HG02970 (cell line): Measurements from ENCODE around the gene CHODL.

Experiments used
- ATAC-seq: cut with Tn5 transposase; IDR thresholded peaks from one replicate; pipeline ENCODE4 v1.9.1; 2021; ENCODE audit warnings: mild to moderate bottlenecking, moderate library complexity, moderate number of reproducible peaks; ENCODE audit not compliant: unreplicated experiment, low FRiP score

Gene CHODL

DNA sequence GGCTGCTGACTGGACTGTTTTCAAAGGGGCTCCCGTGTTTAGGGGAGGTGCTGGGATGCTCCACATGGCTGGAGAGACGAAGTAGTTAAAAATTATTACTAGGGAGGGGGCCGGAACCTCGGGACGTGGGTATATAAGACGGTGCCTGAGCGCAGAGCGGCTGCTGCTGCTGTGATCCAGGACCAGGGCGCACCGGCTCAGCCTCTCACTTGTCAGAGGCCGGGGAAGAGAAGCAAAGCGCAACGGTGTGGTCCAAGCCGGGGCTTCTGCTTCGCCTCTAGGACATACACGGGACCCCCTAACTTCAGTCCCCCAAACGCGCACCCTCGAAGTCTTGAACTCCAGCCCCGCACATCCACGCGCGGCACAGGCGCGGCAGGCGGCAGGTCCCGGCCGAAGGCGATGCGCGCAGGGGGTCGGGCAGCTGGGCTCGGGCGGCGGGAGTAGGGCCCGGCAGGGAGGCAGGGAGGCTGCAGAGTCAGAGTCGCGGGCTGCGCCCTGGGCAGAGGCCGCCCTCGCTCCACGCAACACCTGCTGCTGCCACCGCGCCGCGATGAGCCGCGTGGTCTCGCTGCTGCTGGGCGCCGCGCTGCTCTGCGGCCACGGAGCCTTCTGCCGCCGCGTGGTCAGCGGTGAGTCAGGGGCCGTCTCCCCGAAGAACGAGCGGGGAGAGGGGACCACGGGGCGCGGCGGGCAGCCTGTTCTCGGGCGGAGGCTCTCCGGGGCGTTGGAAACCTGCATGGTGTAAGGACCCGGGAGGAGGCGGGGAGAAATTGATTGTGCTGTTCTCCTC, at the start of gene CHODL:
Gene CHODL (plus strand): TSS at position 163 of the 793 bp plus-strand sequence. CDS start 391 bp downstream, at position 554.
- ATAC-seq = no peak

GRCh38 chr21:18204931-18205330, 39.7 kb upstream of the CHODL start:
- ATAC-seq = no peak

- ATAC-seq = no peak
These were observed 26.3 kb upstream of the CHODL start for GRCh38 chr21:18218331-18218730.

- no peak for ATAC-seq
These were observed 24.1 kb upstream of the CHODL start for GRCh38 chr21:18220498-18220897.

GRCh38 chr21:18222346-18222745, 22.3 kb upstream of the CHODL start:
- no peak for ATAC-seq

- ATAC-seq = no peak
These were observed 16.4 kb upstream of the CHODL start for GRCh38 chr21:18228060-18228739.

- no peak for ATAC-seq
These were observed 9.1 kb upstream of the CHODL start for GRCh38 chr21:18235545-18235944.

- no peak for ATAC-seq
These were observed 883 bp downstream of the CHODL start for GRCh38 chr21:18245464-18245967.

- ATAC-seq = no peak
These were observed 3.5 kb downstream of the CHODL start for GRCh38 chr21:18248171-18248570.

- ATAC-seq = no peak
These were observed 5.0 kb downstream of the CHODL start for GRCh38 chr21:18249672-18250071.

DNA sequence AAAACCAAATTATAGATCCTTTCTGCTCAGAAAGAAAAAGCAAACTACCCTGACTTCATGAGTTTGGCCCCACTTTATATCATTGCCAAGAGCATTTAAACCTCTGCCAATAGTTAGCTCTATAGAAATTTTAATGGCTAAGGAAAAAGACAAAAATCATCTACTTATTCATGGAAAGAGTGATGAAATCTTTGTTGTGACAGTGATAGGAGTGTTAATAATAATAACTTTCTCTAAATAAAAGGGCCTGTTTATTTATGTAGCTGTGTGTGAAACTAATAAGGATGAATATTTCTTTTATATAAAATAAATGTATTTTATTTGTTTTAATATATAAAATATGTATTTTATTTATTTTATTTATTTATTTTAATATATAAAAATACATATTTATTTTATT, 6.4 kb downstream of the CHODL start:
- ATAC-seq = no peak

GRCh38 chr21:18252256-18252655, 7.6 kb downstream of the CHODL start:
- ATAC-seq = no peak

- ATAC-seq = no peak
These were observed 8.0 kb downstream of the CHODL start for GRCh38 chr21:18252680-18253079.

- no peak for ATAC-seq
These were observed 8.6 kb downstream of the CHODL start for GRCh38 chr21:18253221-18253620.

GRCh38 chr21:18253799-18254198, 9.2 kb downstream of the CHODL start:
- ATAC-seq = no peak

DNA sequence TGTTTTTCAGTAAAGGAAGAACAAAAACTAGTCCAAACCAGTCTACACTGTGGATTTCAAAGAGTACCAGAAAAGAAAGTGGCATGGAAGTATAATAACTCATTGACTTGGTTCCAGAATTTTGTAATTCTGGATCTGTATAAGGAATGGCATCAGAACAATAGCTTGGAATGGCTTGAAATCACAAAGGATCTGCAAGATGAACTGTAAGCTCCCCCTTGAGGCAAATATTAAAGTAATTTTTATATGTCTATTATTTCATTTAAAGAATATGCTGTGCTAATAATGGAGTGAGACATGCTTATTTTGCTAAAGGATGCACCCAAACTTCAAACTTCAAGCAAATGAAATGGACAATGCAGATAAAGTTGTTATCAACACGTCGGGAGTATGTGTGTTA, 21.3 kb downstream of the CHODL start:
- no peak for ATAC-seq

- no peak for ATAC-seq
These were observed 22.9 kb downstream of the CHODL start for GRCh38 chr21:18267496-18267895.

DNA sequence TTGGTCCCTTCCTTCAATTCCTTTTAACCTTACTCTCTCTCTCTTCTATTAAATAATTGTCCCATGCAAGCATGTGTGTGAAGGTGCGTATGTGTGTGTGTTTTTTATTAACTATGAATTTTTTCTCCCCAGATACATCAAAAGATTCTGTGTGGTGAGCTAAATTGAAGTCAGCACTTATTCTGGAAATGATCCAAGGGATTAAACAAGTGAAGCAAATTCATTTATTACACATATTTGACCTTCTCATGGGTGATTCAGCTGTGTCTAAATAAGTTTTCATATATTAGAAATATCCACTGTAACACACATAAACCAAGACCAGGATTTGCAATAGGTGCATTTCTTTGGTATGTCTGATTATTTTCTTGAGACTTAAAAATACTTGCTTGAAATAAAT, 24.3 kb downstream of the CHODL start:
- ATAC-seq = no peak

GRCh38 chr21:18269856-18270255, 25.2 kb downstream of the CHODL start:
- no peak for ATAC-seq

- ATAC-seq = no peak
These were observed 28.8 kb downstream of the CHODL start for GRCh38 chr21:18273400-18273799.

GRCh38 chr21:18274370-18274769, 29.7 kb downstream of the CHODL start:
- ATAC-seq = no peak

GRCh38 chr21:18275781-18276180, 31.1 kb downstream of the CHODL start:
- ATAC-seq = no peak
